ENCODE measurements around the gene EIF4G1.

DNA sequence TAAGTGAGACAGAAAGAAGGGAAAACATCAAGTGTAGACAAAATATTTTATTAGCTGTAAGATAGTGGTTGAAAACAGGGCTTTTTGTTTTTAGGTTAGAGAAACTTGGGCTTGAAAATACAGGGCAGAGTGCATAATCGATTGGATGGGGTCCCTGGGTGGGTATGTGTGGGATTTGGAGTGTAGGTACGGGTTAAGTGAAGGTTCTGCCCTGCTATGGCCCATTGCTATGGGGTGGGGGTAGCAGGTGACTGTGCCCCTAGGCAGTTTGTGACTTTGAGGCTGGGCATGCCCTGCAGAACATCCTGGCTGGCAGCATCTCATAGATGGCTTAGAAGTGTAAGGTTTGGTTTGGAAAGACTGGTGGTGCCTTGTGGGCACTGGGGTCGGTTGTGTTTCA lies 19.3 kb downstream of the EIF4G1 start:
- TF ChIP-seq, protein P1, sequence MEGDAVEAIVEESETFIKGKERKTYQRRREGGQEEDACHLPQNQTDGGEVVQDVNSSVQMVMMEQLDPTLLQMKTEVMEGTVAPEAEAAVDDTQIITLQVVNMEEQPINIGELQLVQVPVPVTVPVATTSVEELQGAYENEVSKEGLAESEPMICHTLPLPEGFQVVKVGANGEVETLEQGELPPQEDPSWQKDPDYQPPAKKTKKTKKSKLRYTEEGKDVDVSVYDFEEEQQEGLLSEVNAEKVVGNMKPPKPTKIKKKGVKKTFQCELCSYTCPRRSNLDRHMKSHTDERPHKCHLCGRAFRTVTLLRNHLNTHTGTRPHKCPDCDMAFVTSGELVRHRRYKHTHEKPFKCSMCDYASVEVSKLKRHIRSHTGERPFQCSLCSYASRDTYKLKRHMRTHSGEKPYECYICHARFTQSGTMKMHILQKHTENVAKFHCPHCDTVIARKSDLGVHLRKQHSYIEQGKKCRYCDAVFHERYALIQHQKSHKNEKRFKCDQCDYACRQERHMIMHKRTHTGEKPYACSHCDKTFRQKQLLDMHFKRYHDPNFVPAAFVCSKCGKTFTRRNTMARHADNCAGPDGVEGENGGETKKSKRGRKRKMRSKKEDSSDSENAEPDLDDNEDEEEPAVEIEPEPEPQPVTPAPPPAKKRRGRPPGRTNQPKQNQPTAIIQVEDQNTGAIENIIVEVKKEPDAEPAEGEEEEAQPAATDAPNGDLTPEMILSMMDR (IDR thresholded peaks at IDR 0.05; ENCODE audit: poor library complexity): no peak
- TF ChIP-seq EZH2 (IDR thresholded peaks at IDR 0.05; ENCODE audit: borderline replicate concordance): no peak

Measured in hepatocyte (in vitro differentiated cells).